H1 (cell line): ENCODE data around the gene XYLB. TPM values are rescaled to one million over a fixed set of nuclear protein-coding genes. Genes with fewer than 3 reads are reported as not detected.

ENCODE experiments used
- ASH2L ChIP-seq: fragments of 200-600, 300-600 bp; sonication (generic); IDR thresholded peaks from one replicate; pipeline ENCODE4 v1.7.1; 2017; ENCODE audit warnings: low read length
- CBX8 ChIP-seq: fragments of 300-800, 300-1000 bp; sonication (generic); IDR thresholded peaks from 2 replicates; pipeline ENCODE4 v1.7.1; 2016; ENCODE audit warnings: low read depth, low read length, borderline replicate concordance
- CREB1 ChIP-seq: IDR thresholded peaks from 2 replicates; pipeline ENCODE4 v1.6.1; 2012; ENCODE audit warnings: inconsistent platforms
- SAP30 ChIP-seq: fragments of 300-600 bp; sonication (generic); IDR thresholded peaks from 2 replicates; pipeline ENCODE4 v1.7.1; 2012; ENCODE audit warnings: low read length, moderate library complexity, mild to moderate bottlenecking, inconsistent platforms; ENCODE audit not compliant: insufficient read depth, insufficient replicate concordance
- polyA plus RNA-seq, 7 experiments: library from polyadenylated mRNA; depleted of rRNA in 3 of 7; stranded (reverse) in 5 of 7; unstranded in 2 of 7; fragments of >200 nt in 5 of 7; fragments of 200-250 nt in 2 of 7; gene quantifications; 1 replicate in 5 of 7; 2 replicates in 1 of 7; 4 replicates in 1 of 7; pipeline versions ENCODE4 v1.2.1 to v1.2.3, GENCODE V29; 2011 to 2013; ENCODE audit warnings: missing spikeins in 2 of 7, mixed read lengths in 2 of 7
- total RNA-seq: library from RNA; stranded (reverse); fragmentation: NEBNext Ultra II Directional; extraction: Animal tissue kit (Norgen Biotek cat#: 25700); gene quantifications from 2 replicates; pipeline ENCODE4 v1.2.1, GENCODE V29; 2021

XYLB gene
- total and polyA plus RNA-seq, 2 of the 8 experiments (the other 6 are each of a cell fraction or from before 2014, with no cell fraction given) = 1.7 to 5.5 TPM

DNA sequence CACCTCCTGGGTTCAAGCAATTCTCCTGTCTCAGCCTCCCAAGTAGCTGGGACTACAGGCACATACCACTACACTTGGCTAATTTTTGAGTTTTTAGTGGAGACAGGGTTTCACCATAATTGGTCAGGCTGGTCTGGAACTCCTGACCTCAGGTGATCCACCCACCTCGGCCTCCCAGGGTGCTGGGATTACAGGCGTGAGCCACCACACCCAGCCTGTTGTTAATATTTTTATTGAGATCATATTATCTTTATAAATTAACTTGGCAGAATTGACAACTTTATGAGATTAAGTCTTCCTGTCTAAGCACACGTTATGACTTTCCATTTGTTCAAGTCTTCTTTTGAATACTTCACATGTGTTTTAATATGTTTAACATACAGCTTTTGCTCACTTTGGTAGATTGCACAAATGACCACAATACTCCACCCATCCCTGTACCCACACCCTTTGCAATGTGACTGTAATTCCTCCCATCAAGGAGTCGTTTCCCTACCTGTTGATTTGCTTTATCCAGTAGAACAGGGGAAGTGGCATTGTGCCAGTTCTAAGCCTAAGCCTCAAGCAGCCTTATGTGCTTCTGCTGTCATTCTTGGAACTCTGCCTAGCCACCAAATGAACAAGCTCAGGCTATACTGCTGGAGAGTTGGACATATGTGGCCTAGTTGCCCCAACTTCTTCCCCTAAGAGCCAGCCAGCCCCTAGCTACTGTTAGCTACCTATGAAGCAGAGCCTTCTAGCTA lies 8.2 kb downstream of the XYLB start (continued):
- no peak for TF ChIP-seq ASH2L
- TF ChIP-seq CBX8 = no peak
- TF ChIP-seq SAP30 = no peak
- no peak for TF ChIP-seq CREB1
